HepG2 (cell line): ENCODE data around the gene GJC2. TPM values are rescaled to one million over a fixed set of nuclear protein-coding genes. Genes with fewer than 3 reads are reported as not detected.

Source experiments
- AKAP8 ChIP-seq: sonication (generic); formaldehyde crosslinking; IDR thresholded peaks from 2 replicates; pipeline ENCODE4 v1.5.1; 2020; ENCODE audit warnings: mild to moderate bottlenecking, missing genetic modification reagents
- ETV5 ChIP-seq: IDR thresholded peaks from 2 replicates; pipeline ENCODE4 v1.6.1; 2018; ENCODE audit warnings: missing biosample characterization, missing genetic modification reagents, inconsistent platforms, borderline replicate concordance
- FOSL1 ChIP-seq: sonication (generic); formaldehyde crosslinking; IDR thresholded peaks from 2 replicates; pipeline ENCODE4 v1.9.0; 2021; ENCODE audit warnings: missing genetic modification reagents, borderline replicate concordance
- HNF4A ChIP-seq: sonication (generic); formaldehyde crosslinking; IDR thresholded peaks from 2 replicates; pipeline ENCODE4 v1.4.0; 2020; ENCODE audit warnings: missing genetic modification reagents
- PCBP1 ChIP-seq: fragments of 200-400 bp; formaldehyde crosslinking; IDR thresholded peaks from 2 replicates; pipeline ENCODE4 v1.6.1; 2017; ENCODE audit warnings: mild to moderate bottlenecking, low read depth, low read length, borderline replicate concordance
- STAT5B ChIP-seq: sonication (generic); formaldehyde crosslinking; IDR thresholded peaks from 2 replicates; pipeline ENCODE4 v1.4.0; 2020; ENCODE audit warnings: missing genetic modification reagents
- ZNF451 ChIP-seq: sonication (generic); formaldehyde crosslinking; IDR thresholded peaks from 2 replicates; pipeline ENCODE4 v1.5.0; 2020; ENCODE audit warnings: mild to moderate bottlenecking, missing genetic modification reagents
- ZNF549 ChIP-seq: sonication (generic); formaldehyde crosslinking; IDR thresholded peaks from 2 replicates; pipeline ENCODE4 v1.5.0; 2020; ENCODE audit warnings: missing genetic modification reagents
- ZNF570 ChIP-seq: sonication (generic); formaldehyde crosslinking; IDR thresholded peaks from 2 replicates; pipeline ENCODE4 v1.4.0; 2020; ENCODE audit warnings: mild to moderate bottlenecking, missing genetic modification reagents, borderline replicate concordance
- ZZZ3 ChIP-seq: sonication (generic); formaldehyde crosslinking; IDR thresholded peaks from 2 replicates; pipeline ENCODE4 v1.4.0; 2020; ENCODE audit warnings: missing genetic modification reagents, mild to moderate bottlenecking, borderline replicate concordance
- polyA plus RNA-seq, 8 experiments: library from polyadenylated mRNA; depleted of rRNA in 3 of 8; stranded (reverse) in 7 of 8; unstranded in 1 of 8; fragments of >200 nt; fragmentation: Illumina TruSeq in 4 of 8; extraction: Trizol in 4 of 8; gene quantifications; 2 replicates each; pipeline versions ENCODE4 v1.2.1 to v1.2.3, GENCODE V29; 2011 to 2016; ENCODE audit warnings: low read depth in 4 of 8, missing spikeins in 1 of 8, mixed read lengths in 1 of 8; ENCODE audit not compliant: insufficient read depth in 1 of 8
- total RNA-seq, 5 experiments: library from RNA; depleted of rRNA; stranded (reverse); fragments of >200 nt; fragmentation: Illumina TruSeq; extraction: Trizol; gene quantifications; 2 replicates each; pipeline ENCODE4 v1.2.3, GENCODE V29; 2016; ENCODE audit warnings: low read depth in 1 of 5
- TF ChIP-seq, protein P1 (sequence below): sonication (generic); formaldehyde crosslinking; IDR thresholded peaks from 2 replicates; pipeline ENCODE4 v1.4.0; 2020; ENCODE audit warnings: mild to moderate bottlenecking, missing genetic modification reagents
- TF ChIP-seq, protein P2 (sequence below): IDR thresholded peaks from 2 replicates; pipeline ENCODE4 v1.4.0; 2020; ENCODE audit warnings: mild to moderate bottlenecking, missing genetic modification reagents
- TF ChIP-seq, protein P3 (sequence below), 2 experiments: sonication (generic) in 1 of 2; formaldehyde crosslinking in 1 of 2; IDR thresholded peaks; 2 replicates each; pipeline versions ENCODE4 v1.4.0 to v1.6.1; 2018 to 2020; ENCODE audit warnings: missing genetic modification reagents in 2 of 2, borderline replicate concordance in 1 of 2, low read depth in 1 of 2, mild to moderate bottlenecking in 1 of 2, missing biosample characterization in 1 of 2
- TF ChIP-seq, protein P4 (sequence below): sonication (generic); formaldehyde crosslinking; IDR thresholded peaks from 2 replicates; pipeline ENCODE4 v1.4.0; 2020; ENCODE audit warnings: mild to moderate bottlenecking, missing genetic modification reagents
- TF ChIP-seq, protein P5 (sequence below): sonication (generic); formaldehyde crosslinking; IDR thresholded peaks from 2 replicates; pipeline ENCODE4 v1.5.1; 2020; ENCODE audit warnings: missing genetic modification reagents, mild to moderate bottlenecking, borderline replicate concordance

GJC2 gene
- total and polyA plus RNA-seq, 2 of the 13 experiments (the other 11 are each of a cell fraction or from before 2014, with no cell fraction given): 1.6 to 3.8 TPM

DNA sequence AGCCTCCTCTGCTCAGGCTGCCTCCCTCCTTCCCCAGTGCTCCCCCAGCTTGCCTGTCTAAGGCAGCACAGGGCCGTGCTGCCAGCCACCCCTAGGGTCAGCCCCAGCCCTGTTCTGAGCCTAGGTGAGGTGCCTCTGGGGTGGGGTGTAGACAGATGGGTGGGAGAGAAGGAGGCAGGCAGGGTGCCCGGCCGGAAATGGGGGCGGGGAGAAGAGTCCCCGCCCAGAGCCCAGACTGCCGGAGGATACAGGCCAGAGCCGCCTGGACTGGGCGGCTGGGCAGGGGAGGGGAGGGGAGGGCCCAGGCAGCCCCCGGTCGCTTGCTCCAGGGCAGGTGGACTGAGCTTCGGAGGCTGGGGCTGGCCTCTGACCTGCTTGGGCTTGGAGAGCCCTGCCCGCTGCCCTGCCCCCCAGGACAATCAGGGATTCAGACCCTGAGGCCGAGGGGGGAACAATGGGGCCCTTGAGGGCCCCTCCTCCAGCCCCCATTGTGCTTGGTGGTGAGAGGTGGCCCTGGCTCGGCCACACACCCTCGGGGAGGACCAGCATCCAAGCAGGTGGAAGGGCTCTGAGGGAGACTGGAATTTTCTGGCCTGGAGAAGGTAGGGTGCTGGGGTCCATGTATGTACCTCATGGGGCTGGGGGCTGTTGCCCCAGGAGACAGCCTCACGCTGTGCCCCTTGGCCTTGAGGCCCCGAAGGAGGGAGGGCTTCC lies at the start of gene GJC2 (continued):
- TF ChIP-seq AKAP8 (CRISPR knock-in tag) (peak; percentile 30; the same call in 1 of the 2 replicates), ZNF549 (CRISPR knock-in tag) (no peak), ZNF451 (CRISPR knock-in tag) (no peak), ETV5 (CRISPR knock-in tag) (peak; percentile 77), HNF4A (CRISPR knock-in tag) (no peak; the same call in 1 of the 2 replicates), ZZZ3 (CRISPR knock-in tag) (no peak), STAT5B (CRISPR knock-in tag) (no peak), PCBP1 (peak; percentile 71; the same call in 1 of the 2 replicates), ZNF570 (CRISPR knock-in tag) (no peak), FOSL1 (CRISPR knock-in tag) (no peak)
- TF ChIP-seq, protein P1, sequence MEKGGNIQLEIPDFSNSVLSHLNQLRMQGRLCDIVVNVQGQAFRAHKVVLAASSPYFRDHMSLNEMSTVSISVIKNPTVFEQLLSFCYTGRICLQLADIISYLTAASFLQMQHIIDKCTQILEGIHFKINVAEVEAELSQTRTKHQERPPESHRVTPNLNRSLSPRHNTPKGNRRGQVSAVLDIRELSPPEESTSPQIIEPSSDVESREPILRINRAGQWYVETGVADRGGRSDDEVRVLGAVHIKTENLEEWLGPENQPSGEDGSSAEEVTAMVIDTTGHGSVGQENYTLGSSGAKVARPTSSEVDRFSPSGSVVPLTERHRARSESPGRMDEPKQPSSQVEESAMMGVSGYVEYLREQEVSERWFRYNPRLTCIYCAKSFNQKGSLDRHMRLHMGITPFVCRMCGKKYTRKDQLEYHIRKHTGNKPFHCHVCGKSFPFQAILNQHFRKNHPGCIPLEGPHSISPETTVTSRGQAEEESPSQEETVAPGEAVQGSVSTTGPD (CRISPR knock-in tag): no peak
- TF ChIP-seq, protein P2, sequence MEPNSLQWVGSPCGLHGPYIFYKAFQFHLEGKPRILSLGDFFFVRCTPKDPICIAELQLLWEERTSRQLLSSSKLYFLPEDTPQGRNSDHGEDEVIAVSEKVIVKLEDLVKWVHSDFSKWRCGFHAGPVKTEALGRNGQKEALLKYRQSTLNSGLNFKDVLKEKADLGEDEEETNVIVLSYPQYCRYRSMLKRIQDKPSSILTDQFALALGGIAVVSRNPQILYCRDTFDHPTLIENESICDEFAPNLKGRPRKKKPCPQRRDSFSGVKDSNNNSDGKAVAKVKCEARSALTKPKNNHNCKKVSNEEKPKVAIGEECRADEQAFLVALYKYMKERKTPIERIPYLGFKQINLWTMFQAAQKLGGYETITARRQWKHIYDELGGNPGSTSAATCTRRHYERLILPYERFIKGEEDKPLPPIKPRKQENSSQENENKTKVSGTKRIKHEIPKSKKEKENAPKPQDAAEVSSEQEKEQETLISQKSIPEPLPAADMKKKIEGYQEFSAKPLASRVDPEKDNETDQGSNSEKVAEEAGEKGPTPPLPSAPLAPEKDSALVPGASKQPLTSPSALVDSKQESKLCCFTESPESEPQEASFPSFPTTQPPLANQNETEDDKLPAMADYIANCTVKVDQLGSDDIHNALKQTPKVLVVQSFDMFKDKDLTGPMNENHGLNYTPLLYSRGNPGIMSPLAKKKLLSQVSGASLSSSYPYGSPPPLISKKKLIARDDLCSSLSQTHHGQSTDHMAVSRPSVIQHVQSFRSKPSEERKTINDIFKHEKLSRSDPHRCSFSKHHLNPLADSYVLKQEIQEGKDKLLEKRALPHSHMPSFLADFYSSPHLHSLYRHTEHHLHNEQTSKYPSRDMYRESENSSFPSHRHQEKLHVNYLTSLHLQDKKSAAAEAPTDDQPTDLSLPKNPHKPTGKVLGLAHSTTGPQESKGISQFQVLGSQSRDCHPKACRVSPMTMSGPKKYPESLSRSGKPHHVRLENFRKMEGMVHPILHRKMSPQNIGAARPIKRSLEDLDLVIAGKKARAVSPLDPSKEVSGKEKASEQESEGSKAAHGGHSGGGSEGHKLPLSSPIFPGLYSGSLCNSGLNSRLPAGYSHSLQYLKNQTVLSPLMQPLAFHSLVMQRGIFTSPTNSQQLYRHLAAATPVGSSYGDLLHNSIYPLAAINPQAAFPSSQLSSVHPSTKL (CRISPR knock-in tag): peak; percentile 35; the same call in 1 of the 2 replicates
- TF ChIP-seq, protein P3, sequence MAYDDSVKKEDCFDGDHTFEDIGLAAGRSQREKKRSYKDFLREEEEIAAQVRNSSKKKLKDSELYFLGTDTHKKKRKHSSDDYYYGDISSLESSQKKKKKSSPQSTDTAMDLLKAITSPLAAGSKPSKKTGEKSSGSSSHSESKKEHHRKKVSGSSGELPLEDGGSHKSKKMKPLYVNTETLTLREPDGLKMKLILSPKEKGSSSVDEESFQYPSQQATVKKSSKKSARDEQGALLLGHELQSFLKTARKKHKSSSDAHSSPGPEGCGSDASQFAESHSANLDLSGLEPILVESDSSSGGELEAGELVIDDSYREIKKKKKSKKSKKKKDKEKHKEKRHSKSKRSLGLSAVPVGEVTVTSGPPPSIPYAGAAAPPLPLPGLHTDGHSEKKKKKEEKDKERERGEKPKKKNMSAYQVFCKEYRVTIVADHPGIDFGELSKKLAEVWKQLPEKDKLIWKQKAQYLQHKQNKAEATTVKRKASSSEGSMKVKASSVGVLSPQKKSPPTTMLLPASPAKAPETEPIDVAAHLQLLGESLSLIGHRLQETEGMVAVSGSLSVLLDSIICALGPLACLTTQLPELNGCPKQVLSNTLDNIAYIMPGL (CRISPR knock-in tag; IDR thresholded peaks at IDR 0.05; ENCODE audit: borderline replicate concordance in 1 of 2, low read depth in 1 of 2): no peak; a peak in 1 of 4 replicates
- TF ChIP-seq, protein P4, sequence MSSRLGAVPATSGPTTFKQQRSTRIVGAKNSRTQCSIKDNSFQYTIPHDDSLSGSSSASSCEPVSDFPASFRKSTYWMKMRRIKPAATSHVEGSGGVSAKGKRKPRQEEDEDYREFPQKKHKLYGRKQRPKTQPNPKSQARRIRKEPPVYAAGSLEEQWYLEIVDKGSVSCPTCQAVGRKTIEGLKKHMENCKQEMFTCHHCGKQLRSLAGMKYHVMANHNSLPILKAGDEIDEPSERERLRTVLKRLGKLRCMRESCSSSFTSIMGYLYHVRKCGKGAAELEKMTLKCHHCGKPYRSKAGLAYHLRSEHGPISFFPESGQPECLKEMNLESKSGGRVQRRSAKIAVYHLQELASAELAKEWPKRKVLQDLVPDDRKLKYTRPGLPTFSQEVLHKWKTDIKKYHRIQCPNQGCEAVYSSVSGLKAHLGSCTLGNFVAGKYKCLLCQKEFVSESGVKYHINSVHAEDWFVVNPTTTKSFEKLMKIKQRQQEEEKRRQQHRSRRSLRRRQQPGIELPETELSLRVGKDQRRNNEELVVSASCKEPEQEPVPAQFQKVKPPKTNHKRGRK: no peak
- TF ChIP-seq, protein P5, sequence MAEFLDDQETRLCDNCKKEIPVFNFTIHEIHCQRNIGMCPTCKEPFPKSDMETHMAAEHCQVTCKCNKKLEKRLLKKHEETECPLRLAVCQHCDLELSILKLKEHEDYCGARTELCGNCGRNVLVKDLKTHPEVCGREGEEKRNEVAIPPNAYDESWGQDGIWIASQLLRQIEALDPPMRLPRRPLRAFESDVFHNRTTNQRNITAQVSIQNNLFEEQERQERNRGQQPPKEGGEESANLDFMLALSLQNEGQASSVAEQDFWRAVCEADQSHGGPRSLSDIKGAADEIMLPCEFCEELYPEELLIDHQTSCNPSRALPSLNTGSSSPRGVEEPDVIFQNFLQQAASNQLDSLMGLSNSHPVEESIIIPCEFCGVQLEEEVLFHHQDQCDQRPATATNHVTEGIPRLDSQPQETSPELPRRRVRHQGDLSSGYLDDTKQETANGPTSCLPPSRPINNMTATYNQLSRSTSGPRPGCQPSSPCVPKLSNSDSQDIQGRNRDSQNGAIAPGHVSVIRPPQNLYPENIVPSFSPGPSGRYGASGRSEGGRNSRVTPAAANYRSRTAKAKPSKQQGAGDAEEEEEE (CRISPR knock-in tag): no peak
